ENCODE measurements around the gene BTBD9.
"Not testable (repeated sequence)": the region's sequence is repeated elsewhere in the genome, so short reads cannot be mapped to it uniquely, and the experiment has no call there.

Gene BTBD9

GRCh38 chr6:38127284-38127683 lies 512.4 kb downstream of the BTBD9 start:
- no peak for DNase-seq

GRCh38 chr6:38124224-38124926 lies 515.4 kb downstream of the BTBD9 start:
- DNase-seq: not testable (repeated sequence)

GRCh38 chr6:38119516-38119915 lies 520.2 kb downstream of the BTBD9 start:
- no peak for DNase-seq

GRCh38 chr6:38118791-38119365 lies 520.9 kb downstream of the BTBD9 start:
- no peak for DNase-seq

Measured in stimulated activated CD4-positive, alpha-beta T cell treated with anti-CD3 and anti-CD28 coated beads, Interleukin-4, amount 100 ng/mL, for 4 hours (primary cell).